H1 (cell line): ENCODE data around the gene PRLH.

Source experiments
- ATF3 ChIP-seq: IDR thresholded peaks from 2 replicates; pipeline ENCODE4 v1.6.1; 2011; ENCODE audit warnings: low read depth, mild to moderate bottlenecking, low read length; ENCODE audit not compliant: insufficient read depth
- CTCF ChIP-seq, 3 experiments: IDR thresholded peaks; 1 replicate in 2 of 3; 2 replicates in 1 of 3; pipeline versions ENCODE4 v1.5.1 to v1.6.1; 2011; ENCODE audit warnings: low read length in 3 of 3, mild to moderate bottlenecking in 3 of 3, inconsistent platforms in 2 of 3, low read depth in 1 of 3, moderate library complexity in 1 of 3; ENCODE audit not compliant: insufficient read depth in 1 of 3; ENCODE audit errors: control extremely low read depth in 1 of 3
- EZH2 ChIP-seq: fragments of 200-600 bp; sonication (generic); IDR thresholded peaks from 2 replicates; pipeline ENCODE4 v1.7.1; 2012; ENCODE audit warnings: low read depth, mild to moderate bottlenecking, moderate library complexity, low read length, inconsistent platforms; ENCODE audit not compliant: severe bottlenecking
- MAX ChIP-seq: IDR thresholded peaks from 2 replicates; pipeline ENCODE4 v1.6.1; 2012; ENCODE audit warnings: inconsistent platforms
- POLR2AphosphoS5 ChIP-seq: IDR thresholded peaks from 2 replicates; pipeline ENCODE4 v1.6.1; 2011; ENCODE audit warnings: low read depth, low read length

GRCh38 chr2:237568121-237568660 lies 1.8 kb downstream of the PRLH start:
- no peak for TF ChIP-seq ATF3
- no peak for TF ChIP-seq EZH2
- no peak for TF ChIP-seq CTCF (IDR thresholded peaks at IDR 0.05; ENCODE audit: control extremely low read depth in 1 of 3, insufficient read depth in 1 of 3, low read depth in 1 of 3, low read length in 3 of 3)
- no peak for TF ChIP-seq POLR2AphosphoS5
- TF ChIP-seq MAX, result no peak
